ENCODE results near the gene MRTFB. TPM values are rescaled to one million over a fixed set of nuclear protein-coding genes. Genes with fewer than 3 reads are reported as not detected.

MRTFB gene
- total and polyA plus RNA-seq, 2 of the 13 experiments (the other 11 are each of a cell fraction or from before 2014, with no cell fraction given), result 11.4 to 14.0 TPM

- TF ChIP-seq LCORL (IDR thresholded peaks at IDR 0.05), result no peak
- TF ChIP-seq LCORL (CRISPR knock-in tag; IDR thresholded peaks at IDR 0.05), result 0 out of 2 replicates have a peak, but pooled peaks have one; percentile 34
- TF ChIP-seq JUND (CRISPR knock-in tag; IDR thresholded peaks at IDR 0.05), result no peak
- no peak for TF ChIP-seq FOXP1 (IDR thresholded peaks at IDR 0.05)
- TF ChIP-seq FOXP1 (CRISPR knock-in tag; IDR thresholded peaks at IDR 0.05), result no peak
- no peak for TF ChIP-seq ZBTB2 (CRISPR knock-in tag; IDR thresholded peaks at IDR 0.05; ENCODE audit: low read depth)
- TF ChIP-seq ZSCAN30 (CRISPR knock-in tag; IDR thresholded peaks at IDR 0.05), result no peak
- TF ChIP-seq GMEB2 (CRISPR knock-in tag; IDR thresholded peaks at IDR 0.05; ENCODE audit: low read depth), result no peak
- 0 out of 2 replicates have a peak, but pooled peaks have one; percentile 42 for TF ChIP-seq TARDBP (CRISPR knock-in tag; IDR thresholded peaks at IDR 0.05)
- TF ChIP-seq ZNF292 (CRISPR knock-in tag; IDR thresholded peaks at IDR 0.05; ENCODE audit: borderline replicate concordance, low read depth), result peak; percentile 55; the same call in 1 of the 2 replicates
- TF ChIP-seq HMGXB4 (CRISPR knock-in tag; IDR thresholded peaks at IDR 0.05; ENCODE audit: borderline replicate concordance in 1 of 2, low read depth in 1 of 2), result no peak
- no peak for TF ChIP-seq ZNF576 (CRISPR knock-in tag; IDR thresholded peaks at IDR 0.05)
These were observed 94.0 kb downstream of the MRTFB start (continued) for GRCh38 chr16:14164916-14165662.

Data from HepG2 (cell line).